Lung (tissue), 12 donors: ENCODE data around the gene BCL2L12. TPM values are rescaled to one million over a fixed set of nuclear protein-coding genes. Genes with fewer than 3 reads are reported as not detected.

ENCODE experiments used
- ATAC-seq: fragments of 200-7000 bp; cut with Tn5 transposase; one replicate; pipeline ENCODE4 v1.9.1; 2020; ENCODE audit warnings: moderate number of reproducible peaks; ENCODE audit not compliant: insufficient read depth, low FRiP score
- DNase-seq, 3 donors: peaks; one replicate each; pipeline ENCODE4 v3.0.0-alpha.2; 2013 to 2017
- H3K27ac ChIP-seq, 2 donors: one replicate each; pipeline ENCODE4 v1.5.1; 2013; ENCODE audit warnings: mild to moderate bottlenecking in 2 of 2, moderate library complexity in 2 of 2, control low read depth in 1 of 2, inconsistent platforms in 1 of 2, low read depth in 1 of 2, low read length in 1 of 2
- H3K27me3 ChIP-seq, 3 donors: one replicate each; pipeline ENCODE4 v1.5.1; 2013; ENCODE audit warnings: low read length in 2 of 3; ENCODE audit not compliant: control insufficient read depth in 3 of 3, insufficient read depth in 3 of 3
- H3K36me3 ChIP-seq, 4 donors: one replicate each; pipeline ENCODE4 v1.5.1; 2013; ENCODE audit warnings: low read length in 4 of 4, mild to moderate bottlenecking in 1 of 4, moderate library complexity in 1 of 4; ENCODE audit not compliant: control insufficient read depth in 4 of 4, insufficient read depth in 4 of 4
- H3K4me1 ChIP-seq, 5 donors: one replicate each; pipeline ENCODE4 v1.5.1; 2013; ENCODE audit warnings: low read length in 5 of 5, mild to moderate bottlenecking in 2 of 5, moderate library complexity in 1 of 5; ENCODE audit not compliant: control insufficient read depth in 5 of 5, insufficient read depth in 5 of 5
- H3K4me3 ChIP-seq: one replicate; pipeline ENCODE4 v1.5.1; 2013; ENCODE audit warnings: mild to moderate bottlenecking, control low read depth, moderate library complexity
- H3K9ac ChIP-seq, 2 donors: one replicate each; pipeline ENCODE4 v1.5.1; 2013; ENCODE audit warnings: low read length in 2 of 2, control low read depth in 1 of 2; ENCODE audit not compliant: insufficient read depth in 1 of 2
- H3K9me3 ChIP-seq, 4 donors: one replicate each; pipeline ENCODE4 v1.5.1; 2013; ENCODE audit warnings: low read length in 3 of 4, mild to moderate bottlenecking in 1 of 4, moderate library complexity in 1 of 4; ENCODE audit not compliant: control insufficient read depth in 4 of 4, insufficient read depth in 3 of 4
- WGBS, 2 donors: extraction: QIAGEN DNeasy Blood & Tissue Kit; methylation state at CpG; one replicate each; pipeline ENCODE4 v1.1.7; 2013; 5-methylcytosine and 5-hydroxymethylcytosine counted together
- polyA plus RNA-seq, 2 donors: library from polyadenylated mRNA; stranded (reverse); fragments of 200-250 nt; gene quantifications; one replicate each; pipeline ENCODE4 v1.2.1, GENCODE V29; 2013
- total RNA-seq, 2 donors: library from RNA; depleted of rRNA in 1 of 2; stranded (reverse); fragments of >200 nt in 1 of 2; gene quantifications; one replicate each; pipeline ENCODE4 v1.2.1, GENCODE V29; 2014 to 2021
- TF ChIP-seq, protein P1 (sequence below): IDR thresholded peaks from 2 replicates; pipeline ENCODE4 v1.5.1; 2012; ENCODE audit warnings: mild to moderate bottlenecking; ENCODE audit errors: control extremely low read depth, extremely low read depth
- donor health status: control.
- donor health status: control.
- donor health status: Bipolar disorder and iron deficiency.
- donor health status: healthy.
- donor health status: DM: yes; HTN: yes; CAD: no.

BCL2L12 gene
- total and polyA plus RNA-seq, 4 donors: 3.5 to 26.1 (median 20.9) TPM

GRCh38 chr19:49642492-49643035 lies 23.2 kb upstream of the BCL2L12 start:
- peak overlapping the region; percentile 68 to 79 for H3K27ac ChIP-seq
- ATAC-seq (no peak), DNase-seq (peak in 1 of 3 donors; percentile 33)
- H3K9me3 ChIP-seq: no peaks in the 10 kb centered on the region
- TF ChIP-seq, protein P1, sequence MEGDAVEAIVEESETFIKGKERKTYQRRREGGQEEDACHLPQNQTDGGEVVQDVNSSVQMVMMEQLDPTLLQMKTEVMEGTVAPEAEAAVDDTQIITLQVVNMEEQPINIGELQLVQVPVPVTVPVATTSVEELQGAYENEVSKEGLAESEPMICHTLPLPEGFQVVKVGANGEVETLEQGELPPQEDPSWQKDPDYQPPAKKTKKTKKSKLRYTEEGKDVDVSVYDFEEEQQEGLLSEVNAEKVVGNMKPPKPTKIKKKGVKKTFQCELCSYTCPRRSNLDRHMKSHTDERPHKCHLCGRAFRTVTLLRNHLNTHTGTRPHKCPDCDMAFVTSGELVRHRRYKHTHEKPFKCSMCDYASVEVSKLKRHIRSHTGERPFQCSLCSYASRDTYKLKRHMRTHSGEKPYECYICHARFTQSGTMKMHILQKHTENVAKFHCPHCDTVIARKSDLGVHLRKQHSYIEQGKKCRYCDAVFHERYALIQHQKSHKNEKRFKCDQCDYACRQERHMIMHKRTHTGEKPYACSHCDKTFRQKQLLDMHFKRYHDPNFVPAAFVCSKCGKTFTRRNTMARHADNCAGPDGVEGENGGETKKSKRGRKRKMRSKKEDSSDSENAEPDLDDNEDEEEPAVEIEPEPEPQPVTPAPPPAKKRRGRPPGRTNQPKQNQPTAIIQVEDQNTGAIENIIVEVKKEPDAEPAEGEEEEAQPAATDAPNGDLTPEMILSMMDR: no peak
- H3K36me3 ChIP-seq: peaks cover 0 to 19% (median 11%) of the 10 kb centered on the region in 4 donors
- peak overlapping the region; percentile 59 to 93 for H3K9ac ChIP-seq
- peak overlapping the region; percentile 73 for H3K4me3 ChIP-seq
- WGBS, 2 donors: 7 to 13% methylated on average over 5 of the region's 5 CpGs
- peaks cover 5 to 42% (median 16%) of the 10 kb centered on the region in 5 donors for H3K4me1 ChIP-seq
- no peaks in the 10 kb centered on the region for H3K27me3 ChIP-seq

GRCh38 chr19:49643466-49643865 lies 22.3 kb upstream of the BCL2L12 start:
- TF ChIP-seq, protein P1: no peak
- Histone ChIP-seq H3K9ac (peak overlapping the region in 1 of 2 donors; percentile 59), H3K4me3 (no peak overlapping the region), H3K36me3 (peaks cover 0 to 23% (median 11%) of the 10 kb centered on the region in 4 donors), H3K9me3 (no peaks in the 10 kb centered on the region), H3K27me3 (no peaks in the 10 kb centered on the region), H3K27ac (no peak overlapping the region), H3K4me1 (peaks cover 5 to 33% (median 11%) of the 10 kb centered on the region in 5 donors)
- ATAC-seq (no peak), DNase-seq (no peak)
- WGBS, 2 donors: 79 to 83% methylated on average over 2 of the region's 2 CpGs

DNA sequence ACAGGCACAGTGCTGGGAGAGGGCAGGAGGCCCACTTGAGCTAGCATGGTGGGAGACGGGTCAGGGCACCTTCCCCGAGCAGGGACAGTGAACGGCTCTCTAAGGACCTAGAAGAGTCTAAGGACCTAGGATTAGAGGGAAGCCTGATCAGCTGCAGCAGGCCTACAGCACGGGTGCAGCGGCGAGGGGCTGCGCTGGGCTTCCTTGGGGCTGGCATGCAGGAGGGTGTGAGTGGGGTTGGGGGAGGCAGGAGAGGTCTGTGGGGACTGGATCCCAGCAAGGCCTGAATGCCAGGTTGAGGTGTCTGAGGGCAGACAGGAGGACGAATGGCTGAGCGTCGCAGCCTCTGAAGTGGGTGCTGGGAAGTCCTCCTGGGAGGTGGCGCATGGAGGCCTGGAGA lies 20.1 kb upstream of the BCL2L12 start:
- Histone ChIP-seq H3K9ac (no peak overlapping the region), H3K4me1 (peaks cover 5 to 23% (median 7%) of the 10 kb centered on the region in 5 donors), H3K36me3 (peaks cover 0 to 36% (median 11%) of the 10 kb centered on the region in 4 donors), H3K4me3 (no peak overlapping the region), H3K9me3 (no peaks in the 10 kb centered on the region), H3K27ac (no peak overlapping the region), H3K27me3 (no peaks in the 10 kb centered on the region)
- no peak for ATAC-seq
- DNase-seq: no peak
- TF ChIP-seq, protein P1: no peak
- 92 to 95% methylated on average over 11 of the region's 11 CpGs for WGBS, 2 donors

GRCh38 chr19:49645995-49646394 lies 19.7 kb upstream of the BCL2L12 start:
- DNase-seq: no peak
- H3K4me1 ChIP-seq: peaks cover 1 to 19% (median 7%) of the 10 kb centered on the region in 5 donors
- TF ChIP-seq, protein P1: no peak

More at GRCh38 chr19:49645995-49646394, 19.7 kb upstream of the BCL2L12 start:
- Histone ChIP-seq H3K4me3 (no peak overlapping the region), H3K9me3 (no peaks in the 10 kb centered on the region), H3K27ac (no peak overlapping the region), H3K27me3 (no peaks in the 10 kb centered on the region), H3K9ac (no peak overlapping the region), H3K36me3 (peaks cover under 1 to 39% (median 11%) of the 10 kb centered on the region in 4 donors)
- WGBS, 2 donors: 95% methylated on average over 13 of the region's 13 CpGs
- ATAC-seq: no peak
